HEK293T (cell line): ENCODE measurements around the gene ESRRG.

ENCODE experiments used
- ARNT ChIP-seq: fragments of 450-650 bp; IDR thresholded peaks from 2 replicates; pipeline ENCODE4 v1.6.1; 2017; ENCODE audit warnings: mild to moderate bottlenecking
- BHLHE40 ChIP-seq: fragments of 450-650 bp; IDR thresholded peaks from 2 replicates; pipeline ENCODE4 v1.6.1; 2016; ENCODE audit warnings: mild to moderate bottlenecking, moderate library complexity, borderline replicate concordance
- ELF4 ChIP-seq: fragments of 450-650 bp; IDR thresholded peaks from 2 replicates; pipeline ENCODE4 v1.6.1; 2017; ENCODE audit warnings: antibody characterized with exemption
- FOXA1 ChIP-seq: fragments of 450-650 bp; IDR thresholded peaks from 2 replicates; pipeline ENCODE4 v1.6.1; 2016; ENCODE audit warnings: mild to moderate bottlenecking
- FOXK2 ChIP-seq: fragments of 450-650 bp; IDR thresholded peaks from 2 replicates; pipeline ENCODE4 v1.6.1; 2016; ENCODE audit warnings: mild to moderate bottlenecking
- FOXM1 ChIP-seq: fragments of 450-650 bp; IDR thresholded peaks from 2 replicates; pipeline ENCODE4 v1.6.1; 2017; ENCODE audit warnings: mild to moderate bottlenecking, borderline replicate concordance
- HDGF ChIP-seq: fragments of 450-650 bp; IDR thresholded peaks from 2 replicates; pipeline ENCODE4 v1.6.1; 2017; ENCODE audit warnings: antibody characterized with exemption, borderline replicate concordance
- L3MBTL2 ChIP-seq: fragments of 450-650 bp; conservative IDR thresholded peaks from 2 replicates; pipeline ENCODE4 v1.6.1; 2016; ENCODE audit warnings: mild to moderate bottlenecking
- LEF1 ChIP-seq: fragments of 450-650 bp; IDR thresholded peaks from 2 replicates; pipeline ENCODE4 v1.6.1; 2017; ENCODE audit warnings: mild to moderate bottlenecking, borderline replicate concordance
- NFRKB ChIP-seq: fragments of 450-650 bp; IDR thresholded peaks from 2 replicates; pipeline ENCODE4 v1.6.1; 2016; ENCODE audit warnings: mild to moderate bottlenecking, moderate library complexity
- PKNOX1 ChIP-seq: fragments of 450-650 bp; IDR thresholded peaks from 2 replicates; pipeline ENCODE4 v1.6.1; 2016
- SP1 ChIP-seq: fragments of 450-650 bp; IDR thresholded peaks from 2 replicates; pipeline ENCODE4 v1.6.1; 2017
- SUZ12 ChIP-seq: fragments of 450-650 bp; IDR thresholded peaks from 2 replicates; pipeline ENCODE4 v1.6.1; 2016; ENCODE audit warnings: mild to moderate bottlenecking
- TARDBP ChIP-seq: fragments of 450-650 bp; IDR thresholded peaks from 2 replicates; pipeline ENCODE4 v1.6.1; 2016

GRCh38 chr1:216742625-216743024 lies 19.4 kb upstream of the ESRRG start:
- TF ChIP-seq SP1 (no peak), FOXA1 (no peak), SUZ12 (no peak), BHLHE40 (no peak), FOXM1 (no peak), HDGF (no peak), ARNT (no peak), ELF4 (no peak), PKNOX1 (no peak), TARDBP (no peak), LEF1 (no peak), NFRKB (no peak), FOXK2 (no peak), L3MBTL2 (no peak)
